Heart left ventricle (tissue), 13 donors: ENCODE results near the gene ACTL6B.

Experiments used
- POLR2A ChIP-seq, 2 donors: fragments of 450-650 bp; IDR thresholded peaks; one replicate each; pipeline ENCODE4 v1.6.1; 2017; ENCODE audit warnings: antibody characterized with exemption in 2 of 2, mild to moderate bottlenecking in 2 of 2, moderate library complexity in 2 of 2
- TF ChIP-seq, protein P1 (sequence below), 12 donors: fragments of 200-600 bp; sonication (generic) in 4 of 12; IDR thresholded peaks; one replicate each; pipeline versions ENCODE4 v1.5.0 to v1.8.0; 2018 to 2022; ENCODE audit warnings: antibody characterized with exemption in 12 of 12, mild to moderate bottlenecking in 5 of 12
- donor health status: ischemic (EF 13 %, LVEDD 7.1; RV severe dilation, severe dysfunction).
- donor health status: DM: no; HTN: yes; CAD: no.
- donor health status: DM: no; HTN: no; CAD: no.
- donor health status: ischemic (EF 25% LVEDD 6.9; RV normal size, moderate dysfunction).
- donor health status: ischemic (EF 25% LVEDD 5.7; RV mildly dilated, moderate dysfunction).
- donor health status: ischemic (EF 35%, LVEDD 5.7; RV mildly dilated, moderate dysfunction).
- donor health status: nonischemic (EF 11% LVEDD 7.7; RV severe dilation, severe dysfunction).
- donor health status: DM: yes; HTN: yes; CAD: no.
- donor health status: PGD.
- donor health status: ischemic (EF 29% LVEDD 5.4; RV normal size, mild dysfunction).
- donor health status: nonischemic (EF 23%, LVEDD 6.1; RV moderate dilation, normal function).

- TF ChIP-seq, protein P1, sequence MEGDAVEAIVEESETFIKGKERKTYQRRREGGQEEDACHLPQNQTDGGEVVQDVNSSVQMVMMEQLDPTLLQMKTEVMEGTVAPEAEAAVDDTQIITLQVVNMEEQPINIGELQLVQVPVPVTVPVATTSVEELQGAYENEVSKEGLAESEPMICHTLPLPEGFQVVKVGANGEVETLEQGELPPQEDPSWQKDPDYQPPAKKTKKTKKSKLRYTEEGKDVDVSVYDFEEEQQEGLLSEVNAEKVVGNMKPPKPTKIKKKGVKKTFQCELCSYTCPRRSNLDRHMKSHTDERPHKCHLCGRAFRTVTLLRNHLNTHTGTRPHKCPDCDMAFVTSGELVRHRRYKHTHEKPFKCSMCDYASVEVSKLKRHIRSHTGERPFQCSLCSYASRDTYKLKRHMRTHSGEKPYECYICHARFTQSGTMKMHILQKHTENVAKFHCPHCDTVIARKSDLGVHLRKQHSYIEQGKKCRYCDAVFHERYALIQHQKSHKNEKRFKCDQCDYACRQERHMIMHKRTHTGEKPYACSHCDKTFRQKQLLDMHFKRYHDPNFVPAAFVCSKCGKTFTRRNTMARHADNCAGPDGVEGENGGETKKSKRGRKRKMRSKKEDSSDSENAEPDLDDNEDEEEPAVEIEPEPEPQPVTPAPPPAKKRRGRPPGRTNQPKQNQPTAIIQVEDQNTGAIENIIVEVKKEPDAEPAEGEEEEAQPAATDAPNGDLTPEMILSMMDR (IDR thresholded peaks at IDR 0.05): no peak
- no peak for TF ChIP-seq POLR2A (IDR thresholded peaks at IDR 0.05)
These were observed 49.9 kb downstream of the ACTL6B start for GRCh38 chr7:100606313-100606712.
